Endothelial cell of umbilical vein (primary cell): Measurements from ENCODE around the gene DNAJC6. TPM values are rescaled to one million over a fixed set of nuclear protein-coding genes. Genes with fewer than 3 reads are reported as not detected.

ENCODE experiments used
- BruUV-seq: library from RNA; stranded (reverse); fragments of 400-500 nt; replicated peaks from 2 replicates; lab custom pipeline; 2021; lab: Mats Ljungman, UMichigan
- CTCF ChIA-PET: fragments of 300-600, 350-600 bp; sonication (Branson Sonifier 250); formaldehyde crosslinking; loops from one replicate; lab custom pipeline; 2021; ENCODE audit warnings: antibody characterized with exemption, inconsistent platforms; lab: Charles Lee
- POLR2A ChIA-PET: fragments of 300-600, 350-600 bp; sonication (Branson Sonifier 250); formaldehyde crosslinking; loops from one replicate; lab custom pipeline; 2021; ENCODE audit warnings: antibody characterized with exemption, inconsistent platforms; lab: Charles Lee
- DNase-seq: peaks from one replicate; pipeline ENCODE4 v3.0.0-alpha.2; 2011; ENCODE audit warnings: low read depth, low spot score
- FAIRE-seq: peaks from 2 replicates; lab custom pipeline; 2011; peaks lifted over from hg19 to GRCh38; lab: Jason Lieb, UNC
- H2AFZ ChIP-seq: 2 replicates; pipeline ENCODE4 v1.6.0; 2012; ENCODE audit warnings: low read depth, low read length, control low read depth, inconsistent platforms
- H3K27ac ChIP-seq: 2 replicates; pipeline ENCODE4 v1.5.1; 2011; ENCODE audit warnings: low read depth, mild to moderate bottlenecking, control low read depth, low read length, moderate library complexity; ENCODE audit not compliant: insufficient read depth
- H3K27me3 ChIP-seq, 2 experiments: 2 replicates each; pipeline versions ENCODE4 v1.6.0 to v1.6.1; 2011; ENCODE audit warnings: low read length in 2 of 2, mixed read lengths in 1 of 2; ENCODE audit not compliant: control insufficient read depth in 2 of 2, insufficient read depth in 2 of 2
- H3K36me3 ChIP-seq, 2 experiments: 2 replicates in 1 of 2; 3 replicates in 1 of 2; pipeline ENCODE4 v1.5.1; 2011; ENCODE audit warnings: low read length in 2 of 2, mild to moderate bottlenecking in 1 of 2, moderate library complexity in 1 of 2; ENCODE audit not compliant: control insufficient read depth in 2 of 2, insufficient read depth in 2 of 2; ENCODE audit errors: extremely low read depth in 1 of 2
- H3K4me1 ChIP-seq: 3 replicates; pipeline ENCODE4 v1.5.1; 2011; ENCODE audit warnings: mild to moderate bottlenecking, low read length; ENCODE audit not compliant: control insufficient read depth, insufficient read depth; ENCODE audit errors: extremely low read depth
- H3K4me2 ChIP-seq: 2 replicates; pipeline ENCODE4 v1.6.1; 2011; ENCODE audit warnings: low read length, control low read depth, mixed read lengths; ENCODE audit not compliant: insufficient read depth
- H3K4me3 ChIP-seq, 3 experiments: fragments of 200-600 bp in 1 of 3; sonication (generic), shearing (Covaris generic) in 1 of 3; replicated peaks in 1 of 3; 2 replicates each; pipeline ENCODE4 v1.5.1; 2011 to 2016; ENCODE audit warnings: control low read depth in 3 of 3, low read length in 3 of 3, mild to moderate bottlenecking in 2 of 3, inconsistent platforms in 1 of 3, low read depth in 1 of 3, moderate library complexity in 1 of 3; ENCODE audit not compliant: insufficient read depth in 1 of 3
- H3K79me2 ChIP-seq: 2 replicates; pipeline ENCODE4 v1.6.0; 2012; ENCODE audit warnings: low read length, inconsistent platforms; ENCODE audit not compliant: control insufficient read depth, insufficient read depth
- H3K9ac ChIP-seq: replicated peaks from 2 replicates; pipeline ENCODE3; 2011; ENCODE audit warnings: low read length, control low read depth; ENCODE audit not compliant: insufficient read depth; ENCODE audit errors: extremely low read depth
- H3K9me1 ChIP-seq: replicated peaks from 3 replicates; pipeline ENCODE4 v1.6.0; 2011; ENCODE audit warnings: mild to moderate bottlenecking, low read length; ENCODE audit not compliant: control insufficient read depth, insufficient read depth; ENCODE audit errors: extremely low read depth
- H3K9me3 ChIP-seq: replicated peaks from 2 replicates; pipeline ENCODE4 v1.5.1; 2012; ENCODE audit warnings: low read length, inconsistent platforms; ENCODE audit not compliant: control insufficient read depth, insufficient read depth
- H4K20me1 ChIP-seq: replicated peaks from 2 replicates; pipeline ENCODE3; 2011; ENCODE audit warnings: mild to moderate bottlenecking, low read length; ENCODE audit not compliant: control insufficient read depth, insufficient read depth; ENCODE audit errors: extremely low read depth
- EZH2 ChIP-seq: IDR thresholded peaks from 2 replicates; pipeline ENCODE4 v1.6.1; 2012; ENCODE audit warnings: borderline replicate concordance, low read depth, mild to moderate bottlenecking, moderate library complexity, low read length, inconsistent platforms; ENCODE audit not compliant: severe bottlenecking
- FOS ChIP-seq: IDR thresholded peaks from 2 replicates; pipeline ENCODE4 v1.6.1; 2011; ENCODE audit warnings: mild to moderate bottlenecking, low read length, moderate library complexity, borderline replicate concordance; ENCODE audit not compliant: insufficient read depth
- GATA2 ChIP-seq: IDR thresholded peaks from 2 replicates; pipeline ENCODE4 v1.7.0; 2011; ENCODE audit warnings: low read depth, mild to moderate bottlenecking, moderate library complexity, mixed read lengths, low read length; ENCODE audit not compliant: insufficient read length, insufficient read depth
- JUN ChIP-seq: IDR thresholded peaks from 2 replicates; pipeline ENCODE4 v1.6.1; 2011; ENCODE audit warnings: borderline replicate concordance, low read depth; ENCODE audit not compliant: insufficient read length, insufficient read depth
- MYC ChIP-seq: IDR thresholded peaks from one replicate; pipeline ENCODE4 v1.6.1; 2011; ENCODE audit warnings: mild to moderate bottlenecking, low read depth, low read length
- POLR2A ChIP-seq: IDR thresholded peaks from 2 replicates; pipeline ENCODE4 v1.6.1; 2012; ENCODE audit warnings: low read depth, mild to moderate bottlenecking, control low read depth, low read length
- POLR2AphosphoS5 ChIP-seq: IDR thresholded peaks from 2 replicates; pipeline ENCODE4 v1.6.1; 2012; ENCODE audit warnings: low read depth, mild to moderate bottlenecking, control low read depth, low read length, moderate library complexity; ENCODE audit not compliant: insufficient read depth
- dilution Hi-C: fragments of 300-500 bp; cut with MboI; formaldehyde crosslinking; loops from one replicate; pipeline ENCODE4 v1.15.0; 2019; ENCODE audit warnings: low sequenced_read_pairs; ENCODE audit not compliant: extremely low pct_ligation_motif_present
- intact Hi-C: fragments of 100-400 bp; cut with micrococcal nuclease; formaldehyde crosslinking; loops from one replicate; pipeline ENCODE4 v1.10.0; 2022
- polyA plus RNA-seq, 4 experiments: library from polyadenylated mRNA; depleted of rRNA in 3 of 4; stranded (reverse) in 3 of 4; unstranded in 1 of 4; fragments of >200 nt; gene quantifications; 2 replicates each; pipeline versions ENCODE4 v1.2.1 to v1.2.3, GENCODE V29; 2011 to 2012; ENCODE audit warnings: missing spikeins in 1 of 4
- total RNA-seq: library from RNA; stranded (reverse); gene quantifications from 2 replicates; pipeline ENCODE4 v1.2.3, GENCODE V29; 2021
- TF ChIP-seq, protein P1 (sequence below): IDR thresholded peaks from 2 replicates; pipeline ENCODE4 v1.6.1; 2011; ENCODE audit not compliant: insufficient read depth, insufficient read length
- TF ChIP-seq, protein P2 (sequence below), 2 donors: IDR thresholded peaks; 1 replicate in 1 of 2; 2 replicates in 1 of 2; pipeline ENCODE4 v1.5.1; 2011; ENCODE audit warnings: low read length in 2 of 2, mild to moderate bottlenecking in 2 of 2, moderate library complexity in 2 of 2, control low read depth in 1 of 2, inconsistent platforms in 1 of 2, low read depth in 1 of 2; ENCODE audit not compliant: insufficient read depth in 1 of 2; ENCODE audit errors: extremely low read depth in 1 of 2

DNAJC6 gene
- total and polyA plus RNA-seq, 2 donors (not counting 3 experiments of a cell fraction or from before 2014, with no cell fraction given) = 2.3 to 4.9 TPM

DNA sequence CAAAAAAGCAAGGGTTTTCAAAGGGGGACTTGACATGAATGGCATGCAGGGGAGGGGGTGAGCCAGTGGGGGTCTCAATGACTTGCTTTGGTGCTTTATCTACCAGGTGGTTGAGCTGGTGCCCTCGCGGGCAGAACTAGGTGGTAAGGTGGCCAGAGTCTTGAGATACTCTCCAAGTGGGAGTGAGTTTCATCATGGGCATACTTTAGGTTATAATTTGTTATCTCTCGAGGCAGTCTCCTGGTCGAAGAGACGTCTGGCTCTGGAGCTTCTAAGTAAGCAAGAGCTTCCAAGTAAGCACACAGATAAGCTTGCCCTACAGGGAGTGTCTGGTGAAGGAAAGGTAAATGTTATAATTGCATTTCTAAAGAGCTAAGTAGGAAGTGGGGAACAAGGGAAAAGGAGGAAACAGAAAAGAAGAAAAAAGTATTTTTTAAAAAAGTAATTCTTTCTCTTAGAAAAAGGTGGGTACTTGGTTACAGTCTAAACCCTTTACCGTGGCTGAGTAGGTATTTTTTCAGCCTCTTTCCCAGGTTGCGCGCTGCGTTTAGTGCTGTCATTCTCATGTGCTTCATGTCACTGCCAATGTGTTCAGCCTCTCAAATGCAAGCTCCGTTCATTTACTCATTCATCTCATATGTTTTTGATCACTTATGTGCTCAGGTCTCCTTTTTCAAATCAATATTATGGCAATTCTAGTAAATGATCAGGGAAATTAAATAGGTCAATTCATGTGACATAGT is 31.6 kb upstream of the DNAJC6 start:
- dilution Hi-C loops (no loop called here), intact Hi-C loops (no loop called here)
- Histone ChIP-seq H3K79me2 (no peaks in the 10 kb centered on the region), H3K36me3 (no peaks in the 10 kb centered on the region), H3K4me3 (no peak overlapping the region), H3K4me2 (no peak overlapping the region), H4K20me1 (no peaks in the 10 kb centered on the region), H3K27me3 (no peaks in the 10 kb centered on the region), H3K4me1 (no peaks in the 10 kb centered on the region), H3K27ac (no peak overlapping the region), H3K9me3 (no peaks in the 10 kb centered on the region), H2AFZ (no peak overlapping the region), H3K9me1 (peaks cover 2% of the 10 kb centered on the region), H3K9ac (no peak overlapping the region)
- POLR2A ChIA-PET = no interaction called here
- FAIRE-seq (no peak), DNase-seq (no peak)
- TF ChIP-seq, protein P1, sequence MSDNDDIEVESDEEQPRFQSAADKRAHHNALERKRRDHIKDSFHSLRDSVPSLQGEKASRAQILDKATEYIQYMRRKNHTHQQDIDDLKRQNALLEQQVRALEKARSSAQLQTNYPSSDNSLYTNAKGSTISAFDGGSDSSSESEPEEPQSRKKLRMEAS = no peak
- TF ChIP-seq, protein P2, sequence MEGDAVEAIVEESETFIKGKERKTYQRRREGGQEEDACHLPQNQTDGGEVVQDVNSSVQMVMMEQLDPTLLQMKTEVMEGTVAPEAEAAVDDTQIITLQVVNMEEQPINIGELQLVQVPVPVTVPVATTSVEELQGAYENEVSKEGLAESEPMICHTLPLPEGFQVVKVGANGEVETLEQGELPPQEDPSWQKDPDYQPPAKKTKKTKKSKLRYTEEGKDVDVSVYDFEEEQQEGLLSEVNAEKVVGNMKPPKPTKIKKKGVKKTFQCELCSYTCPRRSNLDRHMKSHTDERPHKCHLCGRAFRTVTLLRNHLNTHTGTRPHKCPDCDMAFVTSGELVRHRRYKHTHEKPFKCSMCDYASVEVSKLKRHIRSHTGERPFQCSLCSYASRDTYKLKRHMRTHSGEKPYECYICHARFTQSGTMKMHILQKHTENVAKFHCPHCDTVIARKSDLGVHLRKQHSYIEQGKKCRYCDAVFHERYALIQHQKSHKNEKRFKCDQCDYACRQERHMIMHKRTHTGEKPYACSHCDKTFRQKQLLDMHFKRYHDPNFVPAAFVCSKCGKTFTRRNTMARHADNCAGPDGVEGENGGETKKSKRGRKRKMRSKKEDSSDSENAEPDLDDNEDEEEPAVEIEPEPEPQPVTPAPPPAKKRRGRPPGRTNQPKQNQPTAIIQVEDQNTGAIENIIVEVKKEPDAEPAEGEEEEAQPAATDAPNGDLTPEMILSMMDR (IDR thresholded peaks at IDR 0.05; ENCODE audit: extremely low read depth in 1 of 2, insufficient read depth in 1 of 2, low read depth in 1 of 2, low read length in 2 of 2) = no peak
- TF ChIP-seq EZH2 (no peak), JUN (no peak), FOS (no peak), POLR2A (no peak), GATA2 (no peak), POLR2AphosphoS5 (no peak), MYC (no peak)
- CTCF ChIA-PET = no interaction called here
- BruUV-seq = no TSS peak
